Airway epithelial cell (primary cell): ENCODE measurements around the gene FGF3. TPM values are rescaled to one million over a fixed set of nuclear protein-coding genes. Genes with fewer than 3 reads are reported as not detected.

Experiments
- total RNA-seq: library from RNA; depleted of rRNA; stranded (reverse); fragments of >200 nt; gene quantifications from 2 replicates; pipeline ENCODE4 v1.2.3, GENCODE V29; 2015

Gene FGF3
- total RNA-seq = not detected in 2 replicates

DNA sequence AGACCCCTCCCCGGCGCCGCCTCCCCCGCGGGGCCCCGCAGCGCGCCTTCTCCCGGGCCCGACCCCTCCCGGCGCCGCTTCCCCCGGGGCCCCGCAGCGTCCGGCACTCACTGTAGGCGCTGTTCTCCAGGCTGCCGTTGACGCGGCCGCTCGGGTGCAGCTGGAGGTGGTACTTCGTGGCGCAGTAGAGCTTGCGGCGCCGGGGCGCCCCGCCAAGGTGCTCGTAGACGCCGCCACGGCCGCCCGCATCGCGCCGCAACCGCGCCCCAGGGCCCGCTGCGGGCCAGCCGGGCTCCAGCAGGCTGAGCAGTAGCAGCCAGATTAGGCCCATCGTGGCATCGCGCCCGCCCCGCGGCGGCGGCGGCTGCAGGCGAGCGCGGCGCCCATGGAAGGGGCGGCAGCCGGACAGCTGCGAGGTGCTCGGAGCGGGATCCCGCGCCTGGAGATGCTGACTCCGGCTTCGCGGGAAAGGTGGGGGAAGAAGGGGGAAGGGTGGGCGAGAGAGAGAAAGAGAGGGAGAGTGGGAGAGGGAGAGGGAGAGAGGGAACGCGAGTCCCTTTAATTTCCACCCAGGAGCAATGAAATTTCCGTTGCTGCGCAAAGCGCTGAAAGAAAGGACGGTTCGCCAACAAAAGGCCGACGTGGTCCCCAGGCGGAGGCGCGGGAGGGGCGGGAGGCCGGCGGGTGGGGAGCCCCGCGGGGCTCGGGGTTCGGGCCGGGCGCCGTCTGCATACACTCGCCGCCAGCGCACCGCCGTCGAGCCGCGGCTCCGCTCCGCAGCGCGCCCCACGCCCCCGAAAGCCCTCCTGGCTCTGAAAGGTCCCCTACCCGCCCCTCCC, at the start of gene FGF3:
TSS of gene FGF3 (minus strand) at position 814 of the 839 bp plus-strand sequence. CDS start at position 331, 483 bp downstream.

DNA sequence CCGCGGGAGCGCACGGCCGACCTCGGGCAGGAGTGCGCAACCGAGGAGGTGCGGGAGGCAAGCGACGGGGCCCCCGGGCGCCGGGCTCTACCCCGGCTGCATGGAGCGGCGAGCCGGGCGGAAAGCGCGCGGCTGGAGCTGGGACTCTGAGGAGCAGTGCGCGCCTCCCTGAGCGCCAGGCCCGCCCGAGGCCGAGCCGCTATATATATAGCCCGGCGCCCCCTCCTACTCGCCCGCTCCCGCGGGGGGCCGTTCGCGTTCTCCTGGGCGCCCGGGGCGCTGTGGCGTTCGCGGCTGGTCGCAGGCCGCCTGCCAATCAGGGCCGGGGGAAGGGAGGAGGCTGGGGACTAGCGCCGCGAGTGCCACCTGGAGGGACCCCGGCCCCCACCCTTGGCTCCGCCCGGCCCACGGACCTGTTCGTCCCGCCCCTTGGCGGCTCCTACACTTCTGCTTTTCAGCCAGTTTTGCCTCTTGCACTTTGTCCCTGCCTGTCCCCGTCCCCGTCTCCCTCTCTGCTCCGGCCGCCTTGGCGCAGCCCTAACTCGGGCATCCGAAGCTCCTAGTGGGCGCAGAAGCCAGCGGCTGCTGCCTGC, 44.0 kb downstream of the FGF3 start, which contains the start of gene FGF4:
TSS of gene FGF4 (minus strand) at position 179 of the 593 bp plus-strand sequence. CDS start 257 bp downstream, outside the sequence.

Other genes with a start within 250 kb of the FGF3 start
- gene CCND1, start 178.3 kb downstream of the FGF3 start, total RNA-seq = 225 and 258 TPM in 2 replicates
- gene LTO1, start 144.1 kb downstream of the FGF3 start, total RNA-seq = 11.4 and 16.4 TPM in 2 replicates
- not detected in 2 replicates for gene FGF19, start 115.4 kb downstream of the FGF3 start, total RNA-seq
- not detected in 2 replicates for gene FGF4, start 44.1 kb downstream of the FGF3 start, total RNA-seq